SH-SY5Y (cell line): Measurements from ENCODE around the gene EXD3.

Source experiments
- GATA2 ChIP-seq: IDR thresholded peaks from 2 replicates; pipeline ENCODE4 v1.6.1; 2011; ENCODE audit warnings: mild to moderate bottlenecking, low read depth, low read length
- GATA3 ChIP-seq: IDR thresholded peaks from 2 replicates; pipeline ENCODE4 v1.6.1; 2011; ENCODE audit warnings: low read depth, mild to moderate bottlenecking, low read length, moderate library complexity

EXD3 gene

GRCh38 chr9:137431416-137431931 lies 8.5 kb upstream of the EXD3 start:
- no peak for TF ChIP-seq GATA3
- no peak for TF ChIP-seq GATA2

- no peak for TF ChIP-seq GATA2
Observed at GRCh38 chr9:137430723-137431415, 7.9 kb upstream of the EXD3 start.

- TF ChIP-seq GATA2 (no peak), GATA3 (no peak)
Observed at GRCh38 chr9:137429974-137430722, 7.2 kb upstream of the EXD3 start.

GRCh38 chr9:137429546-137429890 lies 6.6 kb upstream of the EXD3 start:
- TF ChIP-seq GATA3 (no peak), GATA2 (no peak)

- TF ChIP-seq GATA2: no peak
- TF ChIP-seq GATA3: no peak
Observed at GRCh38 chr9:137428841-137429545, 6.0 kb upstream of the EXD3 start.

- no peak for TF ChIP-seq GATA3
- no peak for TF ChIP-seq GATA2
Observed at GRCh38 chr9:137428311-137428630, 5.3 kb upstream of the EXD3 start.

GRCh38 chr9:137427454-137428310 lies 4.7 kb upstream of the EXD3 start:
- TF ChIP-seq GATA3 (no peak), GATA2 (no peak)

- TF ChIP-seq GATA2 (no peak), GATA3 (no peak)
Observed at GRCh38 chr9:137426018-137426681, 3.2 kb upstream of the EXD3 start.

GRCh38 chr9:137423514-137424291 lies 741 bp upstream of the EXD3 start:
- TF ChIP-seq GATA2: no peak
- no peak for TF ChIP-seq GATA3

GRCh38 chr9:137421838-137422603 lies 941 bp downstream of the EXD3 start:
- TF ChIP-seq GATA2 (no peak), GATA3 (no peak)

- no peak for TF ChIP-seq GATA3
- TF ChIP-seq GATA2: no peak
Observed at GRCh38 chr9:137417161-137418021, 5.6 kb downstream of the EXD3 start.
